HG03457 (cell line): ENCODE measurements around the gene R3HDM2.
A peak's percentile ranks its signal among the peaks of the same experiment; 100 is the strongest.

ENCODE experiments used
- ATAC-seq: cut with Tn5 transposase; IDR thresholded peaks from one replicate; pipeline ENCODE4 v1.9.1; 2021; ENCODE audit warnings: moderate number of reproducible peaks; ENCODE audit not compliant: unreplicated experiment

The R3HDM2 gene

DNA sequence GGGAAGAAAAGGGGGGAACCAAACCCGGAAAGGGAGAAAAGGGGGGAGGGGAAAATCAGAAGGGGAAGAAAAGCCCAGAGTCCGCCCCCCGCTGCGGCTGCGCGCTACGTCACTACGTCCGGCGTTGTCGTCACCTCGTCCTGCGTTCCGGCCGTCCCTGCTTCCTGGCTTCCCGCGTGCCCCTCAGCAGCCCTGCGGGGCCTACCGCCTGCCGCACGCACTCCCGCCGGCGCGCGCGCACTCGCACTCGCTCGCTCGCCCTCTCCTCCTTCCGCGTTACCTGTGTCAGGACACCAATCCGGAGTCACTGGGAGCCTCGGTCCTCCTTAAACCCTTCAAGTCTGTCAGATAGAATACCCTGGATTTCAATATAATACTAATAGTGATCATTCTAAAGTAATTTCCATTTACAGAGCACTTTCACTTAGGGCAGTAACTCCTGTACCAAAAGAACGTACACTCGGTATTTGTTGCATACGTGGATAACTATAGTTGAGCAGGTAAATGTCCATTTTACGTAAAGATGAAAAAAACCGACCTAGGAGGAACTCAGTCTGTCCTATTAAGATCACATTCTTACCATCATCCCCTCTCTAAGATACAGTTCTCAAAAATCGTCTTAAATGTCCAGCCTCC, at the start of gene R3HDM2:
TSS of gene R3HDM2 (minus strand) at position 113 of the 636 bp plus-strand sequence. CDS start 120,615 bp downstream, outside the sequence.
- peak; percentile 81 for ATAC-seq

DNA sequence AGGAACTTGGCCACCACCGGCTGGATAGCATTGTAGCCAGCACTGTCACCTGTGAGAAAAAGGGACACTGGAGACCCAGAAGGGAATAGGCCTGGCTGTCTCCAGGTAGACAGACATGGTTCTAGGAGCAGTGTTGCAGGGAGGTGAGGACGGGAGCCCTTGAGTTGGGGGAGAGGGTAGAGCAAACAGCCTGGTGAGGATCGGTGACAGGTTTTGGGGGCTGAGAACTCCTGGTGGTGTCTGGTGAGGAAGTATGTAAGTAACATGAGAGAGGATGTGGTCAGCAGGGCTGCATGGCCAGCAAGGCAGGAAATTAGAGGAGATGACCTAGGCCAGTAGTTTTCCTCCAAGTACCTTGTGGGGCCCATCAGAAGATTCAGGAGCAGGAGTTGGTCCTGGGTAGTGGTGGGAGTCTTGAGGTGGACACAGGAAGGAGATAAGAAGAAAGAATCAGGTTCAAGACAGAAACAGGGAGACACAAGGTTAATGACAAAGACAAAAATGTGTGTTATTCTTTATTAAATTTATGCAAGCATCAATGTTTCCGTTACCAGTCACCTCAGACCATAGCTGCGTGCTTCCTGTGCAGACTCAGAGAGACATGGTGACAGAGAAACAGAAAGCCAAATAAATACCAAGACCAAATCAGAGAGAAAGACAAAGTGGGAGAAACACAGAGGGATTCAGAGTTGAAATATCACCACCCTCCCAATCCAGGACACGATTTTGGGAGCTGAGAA, 48.7 kb upstream of the R3HDM2 start, which contains the start of gene ARHGAP9:
TSS of gene ARHGAP9 (minus strand) at position 491 of the 740 bp plus-strand sequence. CDS start at position 31, 460 bp downstream.
- ATAC-seq = no peak

DNA sequence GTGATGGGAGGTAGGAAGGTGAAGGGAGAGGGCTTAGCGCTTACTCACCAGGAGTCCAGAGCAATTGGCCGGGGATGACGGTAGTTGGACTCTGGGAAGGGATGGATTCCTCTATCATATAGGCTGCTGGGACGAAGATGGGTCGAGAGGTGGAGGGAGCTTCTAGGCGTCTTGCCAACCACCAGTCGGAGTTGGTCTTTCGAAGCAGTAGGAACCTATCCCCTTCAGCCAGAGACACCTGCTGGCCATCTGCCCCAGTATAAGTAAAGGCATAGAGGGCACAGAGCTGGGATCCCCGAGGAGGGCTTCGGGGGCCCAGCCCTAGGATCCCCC, 48.2 kb upstream of the R3HDM2 start:
- ATAC-seq = no peak

DNA sequence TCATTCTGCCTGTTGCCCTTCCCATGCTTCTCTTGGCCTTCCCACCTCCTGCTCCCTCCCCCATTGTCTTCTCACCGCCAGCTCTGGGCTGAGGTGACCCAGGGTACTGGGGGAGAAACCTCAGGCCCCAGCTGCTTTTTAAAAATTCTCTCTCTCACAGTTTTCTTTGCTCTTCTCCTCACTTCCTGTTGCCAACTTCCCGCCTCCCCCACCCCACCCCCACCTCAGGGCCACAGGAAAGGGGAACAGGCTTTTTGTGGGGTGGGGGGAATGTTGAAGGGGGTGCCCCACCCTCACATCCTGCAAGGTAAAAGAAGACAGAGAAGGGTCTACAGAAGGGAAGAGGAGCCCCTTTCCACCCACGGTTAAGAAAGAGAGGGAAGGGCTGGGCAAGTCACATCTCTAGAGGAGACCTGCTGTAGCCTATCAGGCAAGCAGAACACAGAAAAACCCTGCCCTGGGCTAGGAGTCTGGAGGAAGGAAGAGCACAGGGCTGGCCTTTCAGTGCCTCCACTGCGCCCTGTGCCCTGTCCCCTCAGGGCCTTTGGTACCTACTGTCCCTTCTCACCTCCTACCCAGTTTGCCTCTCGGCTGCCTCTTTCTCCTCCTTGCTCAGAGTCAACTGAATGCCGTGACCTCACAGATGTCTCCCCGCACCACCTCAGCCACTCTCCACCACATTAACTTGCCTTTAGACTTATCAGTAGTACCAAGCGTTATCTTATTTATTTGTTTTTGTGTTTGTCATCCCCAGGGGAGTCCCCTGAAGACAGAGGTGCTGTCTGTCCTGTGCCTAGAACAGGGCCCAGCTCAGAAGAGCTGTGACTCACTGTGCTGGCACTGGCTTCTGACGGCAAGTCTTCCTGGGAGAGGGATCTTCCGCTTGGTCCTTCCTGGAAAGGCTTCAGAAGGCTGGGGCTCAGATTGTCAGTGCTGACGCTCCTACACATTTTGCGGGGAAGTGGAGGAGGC, 47.2 kb upstream of the R3HDM2 start:
- ATAC-seq = no peak

DNA sequence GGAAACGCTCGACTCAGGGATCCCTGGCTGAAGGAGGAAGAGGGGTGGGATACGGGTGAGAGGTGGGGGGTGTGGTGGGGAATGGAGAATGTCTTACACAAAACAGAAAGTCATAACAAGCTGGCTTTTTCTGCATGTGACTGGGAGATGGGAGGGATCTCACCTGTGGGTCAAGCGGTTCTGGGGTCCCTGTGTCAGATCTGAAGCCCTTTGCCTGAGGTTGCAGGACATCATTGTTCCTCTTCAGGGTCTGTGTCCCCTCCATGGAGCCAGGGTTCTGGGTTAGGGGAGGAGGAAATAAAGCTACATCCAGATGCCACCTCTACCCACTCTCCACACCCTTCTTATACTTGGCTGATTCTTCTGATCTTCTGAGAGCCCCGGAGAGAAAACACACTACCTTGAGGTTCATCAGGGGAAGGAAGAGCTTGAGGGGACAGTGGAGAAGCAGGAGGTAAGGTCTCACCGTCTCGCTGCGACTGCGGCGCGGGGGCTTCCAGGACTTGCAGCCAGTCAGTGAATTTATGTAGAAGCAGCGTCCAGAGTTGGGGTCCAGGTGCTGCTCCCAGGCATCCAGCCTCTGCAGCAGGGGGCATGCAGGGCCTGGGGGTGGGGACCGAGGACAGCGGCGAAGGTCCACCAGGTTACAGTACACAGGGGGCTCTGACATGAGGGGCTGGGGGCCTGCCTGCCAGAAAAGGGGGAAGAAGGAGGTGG, 46.3 kb upstream of the R3HDM2 start:
- no peak for ATAC-seq

DNA sequence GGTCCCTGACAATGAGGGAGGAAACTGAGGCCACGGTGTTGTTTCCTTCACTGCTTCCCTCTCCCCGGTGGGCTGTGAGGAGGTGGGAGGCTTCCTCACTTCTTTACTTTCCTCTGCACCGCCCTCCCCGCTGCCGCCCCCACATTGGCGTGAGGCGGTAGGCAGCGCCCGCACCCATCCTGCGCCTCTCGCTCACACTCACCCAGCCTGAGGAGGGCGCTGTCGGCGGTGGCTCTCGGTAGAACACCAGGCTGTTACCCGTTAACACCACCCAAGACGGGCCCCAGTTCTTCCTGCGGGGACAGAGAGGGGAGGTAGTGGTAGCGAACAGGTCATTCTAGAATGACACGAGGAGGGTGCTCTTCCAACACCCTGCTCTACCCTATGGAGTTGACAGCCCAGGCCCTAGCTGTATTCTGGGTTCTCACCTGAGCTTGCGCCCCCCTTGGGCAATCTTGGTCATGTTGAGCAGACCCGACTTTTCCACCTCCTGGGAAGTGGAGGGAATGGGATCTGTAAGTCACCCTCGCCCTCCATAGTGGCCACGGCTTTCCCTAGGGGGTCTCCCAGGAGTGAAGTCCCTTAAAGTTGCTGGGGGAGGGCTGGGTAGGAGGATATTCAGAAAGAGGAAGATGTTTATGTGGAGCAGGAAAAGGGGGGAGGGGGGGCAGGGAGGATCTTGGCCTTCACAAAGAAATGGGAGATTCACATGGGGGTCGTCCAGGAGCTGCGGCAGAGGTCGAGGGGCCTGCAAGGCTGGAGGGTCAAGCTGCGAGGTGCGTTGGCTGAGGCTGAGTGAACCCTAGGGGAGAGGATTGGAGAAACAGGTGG, 45.5 kb upstream of the R3HDM2 start:
- no peak for ATAC-seq

DNA sequence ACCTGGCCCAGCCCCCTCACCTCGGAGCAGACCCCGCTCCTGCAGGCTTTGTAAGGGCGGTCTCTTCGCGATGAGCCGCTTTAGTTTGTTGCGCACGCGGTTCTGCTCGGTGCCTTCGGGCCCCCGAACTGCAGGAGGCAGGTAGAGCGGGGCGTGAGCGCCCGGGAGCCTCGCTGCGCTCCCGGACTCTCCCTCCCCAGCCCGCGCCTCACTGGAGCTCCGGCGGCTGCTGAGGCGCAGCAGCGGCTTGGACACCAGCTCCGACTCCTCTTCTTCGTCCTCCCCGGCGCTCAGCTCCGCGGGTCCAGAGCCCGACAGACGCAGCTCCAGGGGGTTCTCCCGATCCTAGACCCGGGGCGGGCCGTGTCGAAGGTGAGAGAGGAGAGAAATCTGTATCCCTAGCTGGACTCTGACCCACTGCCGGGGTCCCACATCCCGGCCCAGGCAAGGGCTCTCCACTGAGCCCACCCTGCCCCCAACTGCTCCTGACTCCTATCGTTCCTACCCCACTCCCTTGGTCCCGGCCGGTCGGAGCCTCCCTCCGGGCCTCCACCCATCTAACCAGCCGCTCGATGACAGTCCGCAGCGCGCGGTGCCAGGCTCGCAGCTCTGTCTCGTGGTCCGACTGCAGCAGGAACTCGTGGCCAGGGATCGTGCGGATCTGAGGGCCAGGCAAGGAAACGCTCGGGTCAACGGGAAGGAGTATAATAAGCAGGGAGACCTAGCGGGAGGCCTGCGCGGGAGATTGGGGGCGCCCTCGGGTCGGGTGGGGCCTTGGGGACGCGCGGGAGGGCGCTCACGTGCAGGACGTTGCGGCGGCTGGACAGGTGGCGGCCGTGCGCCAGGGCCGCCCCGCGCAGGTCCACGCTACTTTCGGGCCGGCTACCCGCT, 44.7 kb upstream of the R3HDM2 start:
- ATAC-seq = no peak

DNA sequence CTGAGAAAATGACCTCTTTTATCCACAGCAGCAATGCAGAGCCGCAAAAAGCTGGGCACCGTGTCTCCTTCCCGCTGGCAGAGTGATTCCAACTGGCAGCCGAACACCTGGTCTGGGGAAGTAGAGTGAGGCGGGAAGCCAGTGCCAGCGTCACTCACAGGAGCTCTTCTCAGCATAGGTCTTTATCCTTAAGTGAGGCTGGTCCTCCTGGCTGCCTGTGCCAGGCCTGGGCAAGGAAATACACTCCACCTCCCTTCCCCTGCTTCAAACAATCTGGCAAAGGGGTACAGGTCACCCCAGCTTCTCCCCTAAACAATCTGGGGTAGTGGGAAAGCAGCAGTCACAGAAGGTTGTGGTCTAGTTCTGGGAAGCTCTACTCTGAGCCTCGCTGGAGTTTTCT, 44.0 kb upstream of the R3HDM2 start:
- no peak for ATAC-seq

DNA sequence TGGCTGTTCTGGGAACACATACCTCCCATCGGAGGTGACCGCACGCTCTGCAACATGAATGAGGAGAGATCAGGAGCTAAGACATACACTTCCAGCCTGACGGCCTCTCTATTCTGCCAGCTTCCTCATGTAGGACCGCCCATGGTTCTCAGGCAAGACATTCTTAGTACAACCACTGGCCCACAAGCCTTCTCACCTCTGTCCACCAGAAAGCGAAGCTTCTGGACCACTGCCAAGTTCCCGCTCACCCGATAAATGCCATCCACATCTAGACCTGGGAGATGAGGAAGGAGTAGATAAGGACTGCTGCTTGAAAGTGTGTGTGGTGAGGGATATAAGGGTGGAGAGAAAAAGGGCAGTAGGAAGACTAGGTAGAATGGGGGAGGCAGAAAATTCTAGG, 43.6 kb upstream of the R3HDM2 start:
- no peak for ATAC-seq

DNA sequence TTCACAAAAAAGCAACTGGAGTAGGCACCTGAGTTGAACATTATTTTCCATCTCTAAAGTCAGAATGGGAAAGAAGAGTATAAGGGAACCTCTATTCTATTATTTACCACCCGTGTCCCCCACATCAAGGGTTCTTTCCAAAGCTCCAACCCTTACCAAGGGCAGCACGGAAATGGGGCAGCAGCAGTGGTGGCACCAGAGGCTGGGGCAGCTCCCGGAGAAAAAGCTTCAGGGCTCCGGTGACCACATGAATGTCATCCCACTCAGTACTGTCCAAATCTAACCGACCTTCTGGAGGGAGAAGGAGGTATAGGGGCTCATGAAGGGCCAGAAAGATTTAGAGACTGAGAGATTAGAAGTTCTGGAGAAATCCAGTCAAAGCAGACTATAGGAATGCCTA, 43.0 kb upstream of the R3HDM2 start:
- no peak for ATAC-seq

DNA sequence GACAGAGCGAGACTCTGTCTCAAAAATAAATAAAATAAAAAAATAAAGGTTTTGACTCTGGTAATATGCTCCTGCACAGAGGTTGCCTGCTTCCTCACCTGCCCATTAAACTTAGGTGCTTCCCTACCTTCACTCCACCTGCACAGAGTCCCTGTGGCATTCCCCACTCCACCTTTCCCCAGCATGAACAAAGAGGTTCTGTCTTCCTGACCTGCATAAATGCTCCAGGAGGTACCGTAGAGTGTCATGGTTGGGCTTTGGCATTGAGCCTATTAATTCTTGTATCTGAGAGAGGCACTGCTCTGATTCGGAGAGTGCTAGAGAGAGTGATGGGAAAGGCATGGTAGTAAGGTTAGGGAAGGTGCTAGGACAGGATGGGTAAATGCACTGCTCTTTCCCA, 42.5 kb upstream of the R3HDM2 start:
- ATAC-seq = no peak

DNA sequence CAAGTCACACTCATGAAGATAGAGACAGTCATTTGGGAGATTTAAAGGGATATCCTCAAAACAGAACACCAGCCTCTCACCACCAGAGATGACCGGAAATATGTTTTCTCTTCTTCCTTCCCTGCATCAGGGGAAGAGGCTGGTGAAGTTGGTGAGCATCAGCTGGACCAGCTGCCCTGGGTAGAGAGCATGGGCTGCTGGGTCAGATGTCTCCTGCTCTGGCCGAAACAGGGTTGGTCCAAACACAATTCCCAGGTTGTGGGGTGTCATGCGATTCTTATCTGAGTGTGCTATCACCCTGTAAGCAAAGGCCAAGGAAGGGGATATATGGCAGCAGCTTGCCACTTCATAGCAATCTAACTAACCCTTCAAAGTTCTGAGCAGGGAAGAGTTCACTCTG, 41.5 kb upstream of the R3HDM2 start:
- no peak for ATAC-seq

DNA sequence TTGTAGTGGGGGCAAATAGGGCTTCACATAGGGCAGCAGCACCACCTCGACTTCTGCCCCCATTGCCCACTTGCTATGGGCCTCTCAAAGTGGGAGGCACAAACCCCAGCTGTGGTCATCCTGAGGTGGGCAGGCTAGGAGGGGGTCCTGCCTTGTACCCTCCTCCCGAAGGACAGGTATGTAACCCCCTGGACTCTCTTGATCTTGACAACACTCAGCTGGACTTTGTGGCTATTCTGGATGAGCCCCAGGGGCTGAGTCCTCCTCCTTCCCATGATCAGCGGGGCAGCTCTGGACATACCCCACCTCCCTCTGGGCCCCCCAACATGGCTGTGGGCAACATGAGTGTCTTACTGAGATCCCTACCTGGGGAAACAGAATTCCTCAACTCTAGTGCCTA, 40.8 kb upstream of the R3HDM2 start:
- ATAC-seq = no peak

DNA sequence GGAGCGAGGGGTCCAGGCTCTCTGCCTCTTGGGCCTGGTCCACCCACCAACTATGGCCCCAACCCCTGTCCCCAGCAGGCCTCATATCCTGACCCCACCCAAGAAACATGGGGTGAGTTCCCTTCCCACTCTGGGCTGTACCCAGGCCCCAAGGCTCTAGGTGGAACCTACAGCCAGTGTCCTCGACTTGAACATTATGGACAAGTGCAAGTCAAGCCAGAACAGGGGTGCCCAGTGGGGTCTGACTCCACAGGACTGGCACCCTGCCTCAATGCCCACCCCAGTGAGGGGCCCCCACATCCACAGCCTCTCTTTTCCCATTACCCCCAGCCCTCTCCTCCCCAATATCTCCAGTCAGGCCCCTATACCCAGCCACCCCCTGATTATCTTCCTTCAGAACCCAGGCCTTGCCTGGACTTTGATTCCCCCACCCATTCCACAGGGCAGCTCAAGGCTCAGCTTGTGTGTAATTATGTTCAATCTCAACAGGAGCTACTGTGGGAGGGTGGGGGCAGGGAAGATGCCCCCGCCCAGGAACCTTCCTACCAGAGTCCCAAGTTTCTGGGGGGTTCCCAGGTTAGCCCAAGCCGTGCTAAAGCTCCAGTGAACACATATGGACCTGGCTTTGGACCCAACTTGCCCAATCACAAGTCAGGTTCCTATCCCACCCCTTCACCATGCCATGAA, 40.3 kb upstream of the R3HDM2 start:
- no peak for ATAC-seq

DNA sequence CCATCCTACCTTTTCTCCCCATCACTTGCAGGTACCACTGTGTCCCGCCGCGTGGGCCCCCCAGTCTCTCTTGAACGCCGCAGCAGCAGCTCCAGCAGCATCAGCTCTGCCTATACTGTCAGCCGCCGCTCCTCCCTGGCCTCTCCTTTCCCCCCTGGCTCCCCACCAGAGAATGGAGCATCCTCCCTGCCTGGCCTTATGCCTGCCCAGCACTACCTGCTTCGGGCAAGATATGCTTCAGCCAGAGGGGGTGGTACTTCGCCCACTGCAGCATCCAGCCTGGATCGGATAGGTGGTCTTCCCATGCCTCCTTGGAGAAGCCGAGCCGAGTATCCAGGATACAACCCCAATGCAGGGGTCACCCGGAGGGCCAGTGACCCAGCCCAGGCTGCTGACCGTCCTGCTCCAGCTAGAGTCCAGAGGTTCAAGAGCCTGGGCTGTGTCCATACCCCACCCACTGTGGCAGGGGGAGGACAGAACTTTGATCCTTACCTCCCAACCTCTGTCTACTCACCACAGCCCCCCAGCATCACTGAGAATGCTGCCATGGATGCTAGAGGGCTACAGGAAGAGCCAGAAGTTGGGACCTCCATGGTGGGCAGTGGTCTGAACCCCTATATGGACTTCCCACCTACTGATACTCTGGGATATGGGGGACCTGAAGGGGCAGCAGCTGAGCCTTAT, 39.6 kb upstream of the R3HDM2 start:
- ATAC-seq = no peak

DNA sequence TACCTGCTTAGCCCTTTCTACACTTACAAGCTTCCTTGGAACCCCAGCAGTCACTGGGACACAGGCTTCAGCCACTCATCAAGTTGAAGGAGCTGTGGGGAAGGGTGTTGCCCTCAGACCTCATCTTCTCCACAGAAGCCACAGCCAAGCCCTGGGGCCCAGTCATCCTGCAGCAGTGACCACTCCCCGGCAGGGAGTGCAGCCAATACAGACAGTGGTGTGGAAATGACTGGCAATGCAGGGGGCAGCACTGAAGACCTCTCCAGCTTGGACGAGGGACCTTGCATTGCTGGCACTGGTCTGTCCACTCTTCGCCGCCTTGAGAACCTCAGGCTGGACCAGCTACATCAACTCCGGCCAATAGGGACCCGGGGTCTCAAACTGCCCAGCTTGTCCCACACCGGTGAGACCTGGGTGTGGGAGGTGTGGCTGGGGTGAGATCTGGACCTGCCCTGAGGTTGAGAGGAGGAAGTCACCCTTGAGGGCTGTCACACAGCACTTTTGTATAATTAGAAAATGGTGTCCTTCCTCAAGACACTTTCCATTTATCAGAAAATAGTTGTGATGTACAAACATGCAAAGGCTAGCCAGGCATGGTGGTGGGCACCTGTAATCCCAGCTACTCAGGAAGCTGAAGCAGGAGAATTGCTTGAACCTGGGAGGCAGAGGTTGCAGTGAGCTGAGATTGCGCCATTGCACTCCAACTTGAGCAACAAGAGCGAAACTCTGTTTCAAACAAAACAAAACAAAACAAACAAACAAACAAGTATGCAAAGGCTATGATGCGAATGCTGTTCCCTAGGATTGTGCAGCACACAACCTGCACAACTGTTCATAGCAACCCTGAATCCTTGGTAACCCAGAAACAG, 38.7 kb upstream of the R3HDM2 start:
- ATAC-seq = no peak

DNA sequence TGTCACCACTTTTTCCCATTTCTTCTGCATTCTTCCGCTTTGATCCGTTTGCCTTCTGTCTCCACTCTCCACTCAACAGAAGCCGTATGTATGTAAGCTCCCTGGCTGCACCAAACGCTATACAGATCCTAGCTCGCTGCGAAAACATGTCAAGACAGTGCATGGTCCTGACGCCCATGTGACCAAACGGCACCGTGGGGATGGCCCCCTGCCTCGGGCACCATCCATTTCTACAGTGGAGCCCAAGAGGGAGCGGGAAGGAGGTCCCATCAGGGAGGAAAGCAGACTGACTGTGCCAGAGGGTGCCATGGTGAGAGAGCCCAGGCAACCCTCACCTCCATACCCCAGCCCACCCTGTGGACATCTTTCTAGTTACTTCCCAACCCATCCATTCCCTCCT, 37.1 kb upstream of the R3HDM2 start:
- no peak for ATAC-seq
